Urothelium cell line (cell line): ENCODE results near the gene TTC38.
A peak's percentile ranks its signal among the peaks of the same experiment; 100 is the strongest.

ENCODE experiments used
- DNase-seq: peaks from one replicate; pipeline ENCODE4 v3.0.0; 2011; ENCODE audit warnings: low spot score, mixed read lengths
- FAIRE-seq: peaks from 2 replicates; lab custom pipeline; 2011; peaks lifted over from hg19 to GRCh38; lab: Jason Lieb, UNC

TTC38 gene

DNA sequence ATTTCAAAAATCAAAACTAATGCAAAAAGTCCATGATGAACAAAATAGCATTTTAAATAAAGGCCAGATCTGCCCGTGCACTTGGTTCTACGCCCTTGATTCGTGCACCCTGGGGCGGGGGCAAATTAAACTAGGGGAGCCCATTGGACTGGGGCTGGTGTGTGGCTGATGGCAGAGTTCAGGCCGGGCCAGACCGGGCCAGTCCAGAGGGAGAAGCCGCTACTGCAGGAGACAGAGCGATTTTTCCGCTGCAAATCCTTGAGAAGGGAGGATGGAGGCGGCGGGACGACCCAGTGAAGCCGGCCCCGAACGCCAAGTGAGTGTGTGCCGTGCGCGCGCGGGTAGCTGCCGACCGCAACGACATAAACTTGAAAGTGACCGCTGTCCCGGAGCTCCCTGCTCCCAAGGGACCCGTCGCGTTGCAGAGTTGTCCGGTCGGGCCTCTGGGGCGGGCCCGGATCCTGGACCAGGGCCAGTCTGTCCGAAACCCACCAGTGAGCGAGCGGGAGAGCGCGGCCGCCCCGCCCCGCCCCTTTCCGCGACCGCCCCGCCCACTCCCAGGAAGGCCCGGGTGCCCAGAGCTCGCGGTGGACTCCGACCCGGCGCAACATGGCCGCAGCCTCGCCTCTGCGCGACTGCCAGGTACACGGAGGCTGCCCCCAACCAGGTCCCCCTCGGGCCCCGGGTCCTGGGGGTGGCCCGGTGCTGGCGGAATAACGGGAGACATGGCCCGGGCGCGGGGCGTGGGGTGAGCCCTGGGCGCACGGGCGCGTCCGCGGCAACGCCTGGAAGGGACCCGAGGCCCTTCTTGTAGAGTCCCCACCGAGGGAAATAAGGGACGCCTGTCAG is at the start of gene TTC38:
Gene TTC38, plus strand, starts transcription at position 578 of the 849 bp plus-strand sequence. Its CDS starts 32 bp downstream, at position 610.
- DNase-seq: peak; percentile 97
- peak; percentile 40 for FAIRE-seq

DNA sequence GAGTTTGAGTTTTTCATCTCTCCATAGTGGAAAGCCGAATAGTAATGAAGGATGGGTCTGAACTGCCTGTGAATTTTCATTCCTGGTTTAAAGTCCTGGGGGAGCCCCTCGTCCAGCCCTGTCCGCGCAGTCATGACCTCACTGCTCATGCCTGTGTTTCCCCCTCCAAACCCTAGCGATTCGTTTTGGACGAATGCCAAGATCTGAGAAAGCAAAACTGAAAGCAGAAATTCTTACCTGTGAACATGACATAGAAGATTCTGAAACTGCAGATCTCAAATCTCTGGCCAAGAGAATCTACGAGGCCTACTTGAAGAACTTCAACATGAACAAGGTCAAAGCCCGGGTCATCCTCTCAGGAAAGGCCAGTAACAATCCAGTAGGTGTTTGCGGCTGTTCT is 48.2 kb upstream of the TTC38 start:
- FAIRE-seq (no peak), DNase-seq (no peak)

DNA sequence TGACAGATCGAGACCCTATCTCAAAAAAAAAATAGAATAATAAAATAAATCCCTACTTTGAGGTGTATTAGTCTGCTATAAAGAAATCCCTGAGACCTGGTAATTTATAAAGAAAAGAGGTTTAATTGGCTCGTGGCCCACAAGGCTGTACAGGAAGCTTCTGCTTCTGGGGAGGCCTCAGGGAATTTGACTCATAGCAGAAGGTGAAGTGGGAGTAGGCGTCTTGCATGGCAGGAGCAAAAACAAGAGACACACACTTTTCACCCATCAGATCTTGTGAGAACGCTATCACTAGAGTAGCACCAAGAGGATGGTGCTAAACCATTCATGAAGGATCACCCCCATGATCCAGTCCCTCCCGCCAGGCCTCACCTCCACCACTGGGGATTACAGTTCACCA is 46.9 kb upstream of the TTC38 start:
- no peak for DNase-seq
- FAIRE-seq: no peak

DNA sequence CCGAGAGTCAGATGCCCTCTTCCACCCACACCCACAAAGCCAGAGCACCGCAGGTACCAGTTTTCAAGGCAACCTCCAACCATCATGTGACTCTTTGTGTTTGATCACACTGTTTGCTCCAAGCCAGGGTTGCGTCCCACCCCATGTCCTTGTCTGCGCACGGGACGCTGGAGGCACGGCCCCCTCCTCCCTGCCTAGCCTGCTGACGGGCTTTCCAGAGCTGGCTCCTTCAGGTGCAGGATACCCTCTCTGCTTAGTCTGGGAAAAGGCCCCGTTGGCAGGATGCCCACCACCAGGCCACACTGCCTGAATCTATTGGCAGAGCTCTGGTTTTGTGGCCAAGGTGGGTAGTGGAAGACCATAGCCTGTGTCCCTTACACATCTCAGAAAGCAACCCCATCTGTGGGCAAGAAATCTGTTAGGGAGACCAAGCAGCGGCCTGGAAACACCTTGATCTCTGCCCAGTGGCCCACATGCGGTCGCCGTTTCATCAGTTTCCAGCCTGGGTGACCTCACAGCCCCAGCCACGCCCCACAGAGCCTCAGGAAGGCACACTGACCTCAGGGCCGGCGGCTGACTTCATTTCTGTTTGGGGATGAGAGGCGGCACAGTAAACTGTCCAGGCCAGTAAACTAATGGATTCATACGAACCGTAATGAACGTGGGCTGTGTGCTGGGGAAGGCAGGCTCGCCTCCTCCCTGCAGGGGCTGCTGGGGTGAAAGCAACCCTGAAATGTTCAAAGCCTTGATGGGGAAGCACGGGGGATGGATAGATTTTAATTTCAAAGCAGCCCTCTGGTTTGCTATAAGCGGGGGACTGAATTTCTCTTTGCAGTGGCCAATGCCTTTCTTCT is 43.5 kb upstream of the TTC38 start:
- FAIRE-seq (no peak), DNase-seq (no peak)

DNA sequence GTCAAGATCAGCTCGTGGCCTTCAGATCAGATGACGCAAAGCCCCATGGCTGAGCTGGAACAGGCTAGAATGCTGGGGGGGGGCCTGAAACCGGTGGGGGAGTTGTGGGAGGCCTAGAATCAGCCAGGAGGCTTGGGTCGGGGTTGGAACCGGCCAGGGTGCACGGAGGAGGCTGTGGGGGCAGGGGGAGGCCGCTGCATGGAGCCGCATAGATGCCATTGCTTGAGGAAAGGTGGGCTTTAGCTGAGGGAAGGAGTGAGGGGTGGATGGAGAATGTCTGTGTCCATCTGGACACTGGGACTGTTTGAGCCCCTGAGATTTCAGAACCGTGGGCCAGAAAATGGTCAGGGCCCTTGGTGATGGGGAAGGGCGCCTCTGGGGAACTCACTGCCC is 42.9 kb upstream of the TTC38 start:
- no peak for DNase-seq
- FAIRE-seq: no peak

DNA sequence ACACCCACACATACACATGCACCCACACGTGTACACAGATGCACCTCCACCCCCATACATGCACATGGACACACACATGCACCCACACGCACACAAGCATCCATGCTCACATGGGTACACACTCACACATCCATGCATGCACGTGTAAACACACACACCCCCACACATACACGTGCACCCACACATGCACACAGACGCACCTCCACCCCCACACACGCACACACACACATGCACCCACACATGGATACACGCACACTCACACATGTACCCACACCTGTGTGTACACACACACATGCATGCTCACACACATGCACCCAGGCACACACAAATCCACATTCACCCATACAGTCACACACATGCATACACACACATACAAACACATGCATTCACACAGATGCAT is 42.2 kb upstream of the TTC38 start:
- DNase-seq (no peak), FAIRE-seq (peak; percentile 98)

DNA sequence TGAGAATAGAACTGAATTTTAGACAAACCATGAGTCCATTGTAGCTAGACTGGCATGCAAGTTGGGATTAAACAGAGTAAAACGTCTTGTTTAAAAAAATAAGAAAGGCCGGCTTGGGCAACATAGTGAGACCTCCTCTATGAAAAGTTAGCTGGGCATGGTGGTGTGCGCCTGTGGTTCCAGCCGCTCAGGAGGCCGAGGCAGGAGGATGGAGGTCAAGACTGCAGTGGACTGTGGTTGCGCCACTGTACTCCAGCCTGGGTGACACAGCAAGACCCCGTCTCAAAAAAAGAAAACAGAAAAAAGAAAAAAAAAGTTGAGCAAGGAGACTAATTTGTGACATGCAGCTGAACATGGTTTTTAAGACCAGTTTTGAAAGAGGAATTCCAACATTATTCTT is 41.2 kb upstream of the TTC38 start:
- DNase-seq (no peak), FAIRE-seq (no peak)

DNA sequence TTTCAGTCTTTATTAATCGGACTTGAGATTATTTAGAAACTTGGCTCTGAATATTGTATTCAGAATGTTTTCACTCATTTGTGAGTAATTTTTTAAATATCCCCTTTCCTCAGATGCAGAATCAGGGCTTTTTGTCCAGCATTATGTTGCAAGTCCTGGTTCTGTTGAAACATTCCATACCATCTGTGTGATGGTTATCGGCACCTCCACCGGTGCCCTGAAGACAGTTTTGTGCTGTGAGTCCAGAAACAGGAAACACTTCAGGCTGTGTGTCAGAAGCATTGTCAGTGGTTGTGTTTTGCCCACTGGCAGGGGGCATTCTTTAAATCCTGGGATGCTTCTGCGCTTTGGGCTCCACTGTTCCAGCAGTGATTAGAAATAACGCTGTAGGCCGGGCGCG is 38.1 kb upstream of the TTC38 start:
- FAIRE-seq: no peak
- DNase-seq: no peak

DNA sequence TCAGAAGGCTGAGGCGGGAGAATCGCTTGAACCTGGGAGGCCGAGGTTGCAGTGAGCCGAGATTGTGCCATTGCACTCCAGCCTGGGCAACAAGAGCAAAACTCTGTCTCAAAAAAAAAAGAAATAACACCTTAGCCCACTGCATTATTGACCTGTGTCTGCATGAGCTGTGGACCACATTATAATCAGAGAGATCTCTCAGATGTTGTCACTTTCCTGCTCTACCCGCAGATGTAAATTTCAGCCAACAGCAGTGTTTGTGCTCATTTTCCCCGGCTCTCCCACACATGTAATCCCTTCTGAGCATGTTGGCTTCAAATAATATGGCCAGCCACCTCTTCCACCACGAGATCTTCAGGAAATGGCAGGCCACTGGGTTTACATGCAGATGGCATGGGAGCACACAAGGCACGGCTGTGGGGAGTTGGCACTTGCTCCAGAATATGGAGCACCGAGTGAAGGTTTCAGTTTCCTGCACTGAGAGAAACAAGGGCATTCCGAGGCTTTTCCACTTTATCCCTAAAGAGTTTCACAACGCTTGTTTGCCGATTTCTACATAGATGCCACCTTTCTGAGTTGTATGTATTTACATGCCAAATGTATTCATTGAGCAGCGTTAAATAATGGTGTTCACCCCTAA is 37.4 kb upstream of the TTC38 start:
- FAIRE-seq: no peak

DNA sequence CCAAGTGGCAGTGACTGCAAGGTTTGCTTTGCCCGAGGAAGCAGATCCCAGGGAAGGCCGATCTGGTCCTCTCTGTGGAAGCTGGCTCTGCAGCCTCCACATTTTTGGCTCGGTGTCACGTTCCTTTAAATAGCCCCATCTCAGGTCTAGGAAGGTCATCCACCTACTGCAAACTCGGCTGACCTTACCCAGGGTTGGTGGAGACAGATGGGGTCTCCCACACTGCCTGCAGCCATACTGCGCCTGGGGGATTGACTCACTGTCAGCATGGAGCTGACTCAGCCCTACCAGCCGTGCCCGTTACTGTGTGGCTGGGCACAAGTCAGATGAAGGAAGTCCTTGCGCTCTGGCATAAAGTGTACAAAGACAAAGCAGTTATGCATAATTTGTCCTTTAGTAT is 34.6 kb upstream of the TTC38 start:
- no peak for DNase-seq
- FAIRE-seq: no peak

More for the DNA sequence above, 37.4 kb upstream of the TTC38 start:
- no peak for DNase-seq

DNA sequence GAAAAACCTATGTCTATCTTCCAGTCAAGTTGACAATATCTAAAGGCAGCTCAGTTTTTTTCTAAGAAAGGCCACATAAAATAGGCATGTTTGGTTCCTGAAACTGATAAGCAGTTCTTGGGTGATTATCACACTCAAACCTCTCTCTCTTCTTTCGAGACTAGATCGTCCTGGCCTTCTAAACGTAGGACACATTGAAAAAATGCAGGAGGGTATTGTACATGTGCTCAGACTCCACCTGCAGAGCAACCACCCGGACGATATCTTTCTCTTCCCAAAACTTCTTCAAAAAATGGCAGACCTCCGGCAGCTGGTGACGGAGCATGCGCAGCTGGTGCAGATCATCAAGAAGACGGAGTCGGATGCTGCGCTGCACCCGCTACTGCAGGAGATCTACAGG is 32.8 kb upstream of the TTC38 start:
- DNase-seq: no peak
- FAIRE-seq: no peak

DNA sequence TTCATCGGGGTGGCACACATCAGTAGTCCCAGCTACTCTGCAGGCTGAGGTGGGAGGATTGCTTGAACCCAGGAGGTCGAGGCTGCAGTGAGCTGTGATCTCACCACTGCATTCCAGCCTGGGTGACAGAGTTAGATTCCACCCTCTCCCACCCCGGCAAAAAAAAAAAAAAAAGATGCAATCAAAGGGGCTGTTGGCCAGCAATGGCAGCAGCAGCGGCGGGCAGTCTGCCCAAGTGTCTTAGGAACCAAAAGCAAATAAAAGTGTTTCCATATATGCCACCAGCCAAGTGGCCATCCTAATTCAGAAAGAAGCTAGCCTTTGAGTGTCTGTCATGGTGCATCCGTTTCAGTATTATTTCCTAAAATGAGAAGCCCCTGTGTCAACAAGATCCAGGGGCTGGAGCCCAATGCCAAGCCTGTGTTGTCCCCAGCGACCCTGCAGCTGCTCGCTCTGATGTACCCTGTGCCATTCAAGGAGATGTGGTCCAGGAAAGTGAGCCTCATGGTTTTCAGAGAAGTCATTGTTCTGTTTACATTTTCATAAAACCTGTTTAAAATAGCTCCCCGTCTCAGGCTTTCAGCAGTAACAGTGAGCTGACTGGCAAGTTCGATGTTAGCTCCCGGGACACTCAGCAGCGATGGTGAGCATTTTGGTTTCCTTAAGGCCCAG is 30.2 kb upstream of the TTC38 start:
- DNase-seq (no peak), FAIRE-seq (no peak)

DNA sequence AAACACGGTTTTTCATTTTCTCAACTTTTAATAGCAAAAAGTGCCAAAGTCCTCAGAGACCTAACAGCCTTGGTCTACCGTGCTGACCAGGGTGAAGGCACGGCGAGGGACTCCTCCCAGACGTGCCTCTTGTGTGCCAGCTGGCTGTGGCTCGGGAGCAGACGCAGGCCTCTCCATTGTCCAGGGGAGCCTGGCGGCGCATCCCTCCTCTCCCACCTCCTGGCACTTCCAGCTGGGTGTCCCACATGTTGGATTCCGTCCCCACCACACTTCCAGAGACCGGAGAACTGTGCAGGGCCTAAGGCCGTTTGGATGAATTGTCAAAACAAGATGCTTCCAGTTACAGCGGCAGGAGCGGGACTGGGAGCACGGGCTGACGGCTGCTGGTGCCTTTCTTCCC is 29.3 kb upstream of the TTC38 start:
- no peak for FAIRE-seq
- no peak for DNase-seq

DNA sequence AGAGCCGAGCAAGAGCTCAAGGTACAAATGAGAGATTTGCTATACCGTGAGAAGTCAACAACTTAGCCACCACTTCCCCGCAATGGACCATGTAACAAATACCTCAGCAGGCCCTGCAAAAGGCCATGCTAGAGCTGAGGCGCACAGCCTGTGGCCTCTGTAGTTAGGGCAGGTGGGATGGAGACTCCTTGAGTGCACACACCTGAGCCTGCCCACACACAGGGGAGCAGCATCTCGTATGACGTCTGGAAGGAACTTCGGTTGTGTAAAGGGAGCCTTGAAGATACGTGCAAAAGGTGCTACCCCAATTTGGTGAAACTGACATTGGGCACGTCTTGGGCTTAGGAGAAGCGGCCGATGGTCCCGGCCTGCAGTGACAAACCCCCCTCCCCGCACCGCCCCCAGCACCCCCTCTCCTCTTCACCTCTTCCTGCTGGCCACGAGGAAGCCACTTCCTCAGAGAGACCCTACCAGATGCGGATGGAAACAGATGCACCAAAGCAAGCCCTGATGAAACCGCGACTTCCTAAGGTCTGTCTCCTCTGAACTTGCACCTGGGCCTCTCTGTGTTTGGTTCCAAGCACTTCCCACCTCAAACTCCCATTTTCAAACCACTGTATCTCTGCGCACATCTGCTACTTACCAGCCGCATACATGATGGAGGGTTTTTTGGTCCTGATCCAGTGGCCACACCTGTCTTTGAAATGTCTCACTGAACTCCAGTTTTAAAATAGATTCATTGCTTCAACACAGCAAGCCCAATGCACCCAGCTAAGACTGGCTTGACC is 28.4 kb upstream of the TTC38 start:
- FAIRE-seq: no peak
- no peak for DNase-seq

DNA sequence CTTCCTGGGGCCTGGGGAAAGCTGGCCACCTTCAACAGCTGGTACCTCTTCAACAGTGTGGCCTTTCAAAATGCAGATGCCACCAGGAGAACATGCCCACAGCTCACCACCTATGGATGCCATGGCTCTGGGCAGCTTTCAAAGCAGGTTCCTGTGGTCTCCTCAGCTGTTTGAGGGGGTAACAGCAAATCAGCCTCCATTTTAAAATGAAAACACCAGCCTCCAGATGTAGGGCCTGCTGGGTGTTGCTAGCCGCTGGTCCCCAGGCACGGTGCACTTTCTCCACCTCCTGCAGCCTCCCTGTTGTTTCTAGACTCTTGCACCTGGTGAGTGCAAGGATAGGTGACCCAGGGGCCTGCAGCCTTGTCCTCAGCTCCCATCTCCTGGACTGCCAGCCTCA is 27.7 kb upstream of the TTC38 start:
- FAIRE-seq: no peak

DNA sequence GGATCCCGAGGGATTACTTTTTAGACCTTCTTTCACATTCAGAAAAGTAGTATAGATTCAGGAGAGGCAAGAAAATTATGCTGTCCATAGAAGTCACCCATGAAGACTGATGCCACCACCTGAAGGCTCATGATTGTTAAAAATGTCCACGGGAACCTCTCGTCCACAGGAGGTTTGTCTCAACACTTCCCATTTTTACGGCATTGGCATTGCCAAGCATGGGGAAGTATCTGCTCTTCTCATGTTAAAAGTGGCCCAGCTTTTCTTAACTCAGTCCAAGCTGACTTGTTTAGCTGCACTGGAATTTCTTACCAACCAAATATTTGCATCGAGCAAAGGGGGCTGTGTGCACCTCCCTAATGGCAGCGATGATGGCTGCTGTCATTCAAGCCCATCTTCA is 27.3 kb upstream of the TTC38 start:
- FAIRE-seq (no peak), DNase-seq (no peak)

More for the DNA sequence above, 27.7 kb upstream of the TTC38 start:
- DNase-seq: no peak

DNA sequence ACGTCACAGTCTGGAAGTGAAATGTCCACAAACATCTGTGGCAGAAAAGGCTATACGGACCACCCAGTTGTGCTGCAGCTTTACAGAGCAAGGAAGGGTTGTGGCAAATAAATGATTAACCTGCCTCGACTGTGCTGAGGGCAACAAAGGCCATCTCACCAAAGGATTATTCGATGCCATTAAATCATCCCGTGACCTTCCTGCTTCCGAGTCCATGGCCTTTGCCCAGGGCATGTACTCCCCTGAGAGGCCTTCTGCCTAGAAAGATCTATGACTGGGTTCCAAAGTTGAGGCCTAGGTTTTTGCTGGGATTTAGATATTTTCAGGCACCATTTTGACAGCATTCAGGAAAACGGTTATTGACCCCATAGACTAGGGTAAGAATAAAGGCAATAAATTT is 26.9 kb upstream of the TTC38 start:
- FAIRE-seq: no peak

DNA sequence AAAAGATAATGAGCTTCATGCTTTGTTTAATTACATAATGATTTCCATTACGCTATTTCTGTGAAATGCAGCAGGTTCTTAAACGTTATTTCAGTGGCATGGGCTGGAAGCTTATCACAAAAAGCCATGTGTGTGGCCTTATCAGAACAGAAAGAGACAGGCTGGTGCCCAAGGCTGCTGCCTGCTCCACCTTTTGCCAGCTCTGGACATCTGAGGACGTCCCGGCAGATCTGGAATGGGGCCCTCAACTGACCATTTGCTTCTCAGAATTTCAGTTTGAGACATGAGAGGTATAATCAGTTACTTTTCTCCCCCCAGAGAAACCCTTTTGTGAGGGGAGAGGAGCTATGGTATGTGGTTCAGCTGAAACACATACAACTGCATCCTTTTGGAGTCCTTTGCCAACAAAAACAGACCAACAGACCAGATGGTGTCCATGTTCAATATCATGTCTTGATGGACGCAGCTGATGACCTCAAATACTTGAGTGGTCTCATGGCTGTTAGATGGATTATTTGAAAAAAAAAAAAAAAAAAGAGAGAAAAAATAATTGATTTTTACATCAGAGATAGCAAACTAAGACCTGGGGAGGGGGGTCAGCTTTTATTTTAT is 26.3 kb upstream of the TTC38 start:
- FAIRE-seq: no peak

More for the DNA sequence above, 26.9 kb upstream of the TTC38 start:
- no peak for DNase-seq

DNA sequence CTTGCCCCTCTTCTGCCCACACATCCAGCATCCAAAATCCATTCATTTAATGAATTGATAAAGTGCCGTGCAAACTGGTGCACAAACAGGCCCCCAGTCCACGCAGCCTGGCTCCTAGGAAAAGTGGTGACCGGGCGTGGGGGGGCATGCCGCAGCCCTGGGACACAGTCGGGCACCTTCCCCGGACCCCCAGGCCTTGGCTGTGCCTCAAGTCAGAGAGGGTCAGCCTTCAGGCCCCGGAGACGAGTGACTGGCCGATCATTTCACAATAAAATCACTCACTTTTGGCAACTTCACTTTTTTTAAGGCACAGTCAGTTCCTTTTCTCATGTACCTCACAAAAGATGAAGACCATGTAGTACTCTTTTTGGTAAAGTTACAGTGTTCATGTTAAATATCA is 25.7 kb upstream of the TTC38 start:
- FAIRE-seq (no peak), DNase-seq (no peak)

More for the DNA sequence above, 26.3 kb upstream of the TTC38 start:
- no peak for DNase-seq

DNA sequence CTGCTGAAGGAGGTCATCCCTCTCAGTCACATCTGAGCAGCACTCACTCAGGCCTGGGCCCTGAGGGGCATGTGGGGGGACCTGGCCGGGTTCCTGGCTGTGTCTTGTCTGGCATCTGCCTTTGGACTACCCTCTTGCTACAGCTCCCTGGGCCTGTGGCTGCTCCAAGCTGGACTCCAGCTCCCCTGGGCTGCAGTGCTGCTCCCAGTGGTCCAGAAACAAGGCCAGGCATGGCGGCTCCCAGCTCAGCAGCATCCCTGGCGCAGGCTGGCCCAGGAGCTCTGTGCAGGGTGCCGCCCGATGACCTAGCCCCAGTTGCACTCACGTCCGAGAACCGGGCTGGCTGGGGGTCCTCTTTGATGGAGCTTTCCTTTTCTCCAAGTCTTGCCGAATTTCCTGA is 23.0 kb upstream of the TTC38 start:
- no peak for FAIRE-seq
- DNase-seq: no peak
